IMR-90 (cell line): ENCODE results near the gene MPND. TPM values are rescaled to one million over a fixed set of nuclear protein-coding genes. Genes with fewer than 3 reads are reported as not detected.

Experiments
- ATAC-seq: fragments of 200-7000 bp; cut with Tn5 transposase; 2 replicates; pipeline ENCODE4 v1.9.1; 2020; ENCODE audit warnings: low read depth, mild to moderate bottlenecking, moderate library complexity
- BruUV-seq: library from RNA; stranded (reverse); fragments of 400-500 nt; replicated peaks from 2 replicates; lab custom pipeline; 2021; lab: Mats Ljungman, UMichigan
- CTCF ChIA-PET: fragments of 300-600 bp; formaldehyde crosslinking; extraction: SDS; loops from one replicate; lab custom pipeline; 2021; ENCODE audit warnings: antibody characterized with exemption; lab: Yijun Ruan, JAX
- POLR2A ChIA-PET: fragments of 300-600 bp; sonication (Branson Sonifier 250); formaldehyde crosslinking; loops from one replicate; lab custom pipeline; 2022; ENCODE audit warnings: antibody characterized with exemption; ENCODE audit not compliant: unreplicated experiment; lab: Charles Lee
- DNase-seq: peaks from one replicate; pipeline ENCODE4 v3.0.0; 2013
- H2AFZ ChIP-seq: replicated peaks from 2 replicates; pipeline ENCODE3; 2013; ENCODE audit warnings: low read length, mild to moderate bottlenecking; ENCODE audit not compliant: poor library complexity
- H2AK5ac ChIP-seq: 2 replicates; pipeline ENCODE4 v1.6.1; 2013; ENCODE audit warnings: low read depth, low read length, inconsistent platforms
- H2AK9ac ChIP-seq: replicated peaks from 2 replicates; pipeline ENCODE3; 2013; ENCODE audit warnings: mild to moderate bottlenecking, low read depth, low read length, moderate library complexity; ENCODE audit not compliant: poor library complexity
- H2BK120ac ChIP-seq: 2 replicates; pipeline ENCODE4 v1.6.1; 2013; ENCODE audit warnings: low read depth, low read length, inconsistent platforms
- H2BK15ac ChIP-seq: 3 replicates; pipeline ENCODE4 v1.6.1; 2013; ENCODE audit warnings: low read depth, low read length, inconsistent platforms
- H2BK20ac ChIP-seq: 2 replicates; pipeline ENCODE4 v1.6.1; 2013; ENCODE audit warnings: low read depth, mild to moderate bottlenecking, inconsistent platforms, low read length, moderate library complexity
- H2BK5ac ChIP-seq: 2 replicates; pipeline ENCODE4 v1.6.1; 2013; ENCODE audit warnings: mild to moderate bottlenecking, low read depth, low read length, inconsistent platforms; ENCODE audit not compliant: poor library complexity, severe bottlenecking
- H3K14ac ChIP-seq: replicated peaks from 2 replicates; pipeline ENCODE4 v1.6.1; 2013; ENCODE audit warnings: low read depth, low read length, inconsistent platforms
- H3K18ac ChIP-seq: 2 replicates; pipeline ENCODE4 v1.6.1; 2013; ENCODE audit warnings: low read depth, low read length, control low read depth
- H3K23ac ChIP-seq: 2 replicates; pipeline ENCODE4 v1.6.1; 2013; ENCODE audit warnings: low read depth, low read length, inconsistent platforms
- H3K27ac ChIP-seq: 2 replicates; pipeline ENCODE4 v1.5.1; 2013; ENCODE audit warnings: mild to moderate bottlenecking, control low read depth, low read length; ENCODE audit not compliant: insufficient read depth
- H3K27me3 ChIP-seq: 2 replicates; pipeline ENCODE4 v1.6.1; 2013; ENCODE audit warnings: low read length; ENCODE audit not compliant: control insufficient read depth, insufficient read depth
- H3K36me3 ChIP-seq: 2 replicates; pipeline ENCODE4 v1.6.1; 2013; ENCODE audit warnings: low read length, mixed read lengths; ENCODE audit not compliant: control insufficient read depth, insufficient read depth
- H3K4ac ChIP-seq: 2 replicates; pipeline ENCODE4 v1.6.1; 2013; ENCODE audit warnings: low read depth, low read length, inconsistent platforms
- H3K4me1 ChIP-seq: 2 replicates; pipeline ENCODE4 v1.6.1; 2013; ENCODE audit warnings: low read length, mixed read lengths; ENCODE audit not compliant: control insufficient read depth, insufficient read depth
- H3K4me2 ChIP-seq: 2 replicates; pipeline ENCODE4 v1.6.1; 2013; ENCODE audit warnings: low read depth, mild to moderate bottlenecking, control low read depth, low read length, moderate library complexity
- H3K4me3 ChIP-seq: 2 replicates; pipeline ENCODE4 v1.5.1; 2013; ENCODE audit warnings: low read depth, mild to moderate bottlenecking, control low read depth, low read length, moderate library complexity; ENCODE audit not compliant: insufficient read depth
- H3K56ac ChIP-seq: 2 replicates; pipeline ENCODE4 v1.6.1; 2013; ENCODE audit warnings: low read length, inconsistent platforms; ENCODE audit not compliant: insufficient read depth; ENCODE audit errors: extremely low read depth
- H3K79me1 ChIP-seq, 2 experiments: 2 replicates each; pipeline ENCODE4 v1.6.1; 2013; ENCODE audit warnings: low read length in 2 of 2, inconsistent platforms in 1 of 2, low read depth in 1 of 2
- H3K9ac ChIP-seq: 2 replicates; pipeline ENCODE4 v1.6.1; 2013; ENCODE audit warnings: low read depth, low read length, control low read depth
- H3K9me1 ChIP-seq: 2 replicates; pipeline ENCODE4 v1.6.1; 2013; ENCODE audit warnings: low read length, inconsistent platforms; ENCODE audit not compliant: insufficient read depth
- H3K9me3 ChIP-seq: 2 replicates; pipeline ENCODE4 v1.6.1; 2013; ENCODE audit warnings: low read length; ENCODE audit not compliant: control insufficient read depth, insufficient read depth
- H4K20me1 ChIP-seq: 2 replicates; pipeline ENCODE4 v1.6.1; 2013; ENCODE audit warnings: low read length, inconsistent platforms; ENCODE audit not compliant: insufficient read depth
- H4K5ac ChIP-seq: 2 replicates; pipeline ENCODE4 v1.6.1; 2013; ENCODE audit warnings: mild to moderate bottlenecking, low read depth, low read length, control low read depth
- H4K8ac ChIP-seq, 2 experiments: 2 replicates each; pipeline ENCODE4 v1.6.1; 2013; ENCODE audit warnings: low read depth in 2 of 2, low read length in 2 of 2, control low read depth in 1 of 2, inconsistent platforms in 1 of 2
- H4K91ac ChIP-seq: 2 replicates; pipeline ENCODE4 v1.6.1; 2013; ENCODE audit warnings: low read depth, low read length, inconsistent platforms; ENCODE audit not compliant: insufficient read depth
- BHLHE40 ChIP-seq: fragments of 150-350 bp; IDR thresholded peaks from 2 replicates; pipeline ENCODE4 v1.6.1; 2016; ENCODE audit warnings: mild to moderate bottlenecking, low read depth, low read length
- CEBPB ChIP-seq: IDR thresholded peaks from 2 replicates; pipeline ENCODE4 v1.6.1; 2012; ENCODE audit warnings: low read depth, low read length, improper control_type of control experiment
- CHD1 ChIP-seq: IDR thresholded peaks from 2 replicates; pipeline ENCODE4 v1.6.1; 2012; ENCODE audit warnings: low read depth, low read length, improper control_type of control experiment
- CTCF ChIP-seq: conservative IDR thresholded peaks from 2 replicates; pipeline ENCODE4 v1.5.1; 2012; ENCODE audit warnings: mild to moderate bottlenecking, low read depth, low read length, improper control_type of control experiment
- ELK1 ChIP-seq: fragments of 150-350 bp; IDR thresholded peaks from 2 replicates; pipeline ENCODE4 v1.6.1; 2016; ENCODE audit warnings: low read depth, mild to moderate bottlenecking, low read length, moderate library complexity, borderline replicate concordance
- FOS ChIP-seq: fragments of 150-350 bp; IDR thresholded peaks from 2 replicates; pipeline ENCODE4 v1.6.1; 2016; ENCODE audit warnings: low read depth, low read length
- MAFK ChIP-seq: IDR thresholded peaks from 2 replicates; pipeline ENCODE4 v1.6.1; 2012; ENCODE audit warnings: low read depth, low read length, improper control_type of control experiment
- MAZ ChIP-seq: IDR thresholded peaks from 2 replicates; pipeline ENCODE4 v1.6.1; 2012; ENCODE audit warnings: low read depth, mild to moderate bottlenecking, low read length, improper control_type of control experiment, moderate library complexity, borderline replicate concordance
- MXI1 ChIP-seq: IDR thresholded peaks from 2 replicates; pipeline ENCODE4 v1.6.1; 2012; ENCODE audit warnings: low read depth, mild to moderate bottlenecking, low read length, moderate library complexity, borderline replicate concordance
- NFE2L2 ChIP-seq: fragments of 150-350 bp; IDR thresholded peaks from 2 replicates; pipeline ENCODE4 v1.6.1; 2016; ENCODE audit warnings: low read depth, mild to moderate bottlenecking, low read length
- POLR2A ChIP-seq: IDR thresholded peaks from 2 replicates; pipeline ENCODE4 v1.6.1; 2012; ENCODE audit warnings: mild to moderate bottlenecking, low read depth, low read length
- RAD21 ChIP-seq: IDR thresholded peaks from 2 replicates; pipeline ENCODE4 v1.6.1; 2012; ENCODE audit warnings: low read length, improper control_type of control experiment
- RFX5 ChIP-seq: IDR thresholded peaks from 2 replicates; pipeline ENCODE4 v1.8.0; 2012; ENCODE audit warnings: low read depth, mild to moderate bottlenecking, low read length, moderate library complexity
- SMC3 ChIP-seq: fragments of 150-350 bp; IDR thresholded peaks from 2 replicates; pipeline ENCODE4 v1.6.1; 2016; ENCODE audit warnings: low read depth, mild to moderate bottlenecking, antibody characterized with exemption, low read length, moderate library complexity
- USF2 ChIP-seq: fragments of 150-350 bp; IDR thresholded peaks from 2 replicates; pipeline ENCODE4 v1.6.1; 2017; ENCODE audit warnings: mild to moderate bottlenecking, antibody characterized with exemption, low read length, low read depth
- WGBS, 2 experiments: methylation state at CpG; one replicate each; pipeline versions ENCODE4 v1.1.5 to v1.1.7; 2013; ENCODE audit warnings: missing lambda C conversion rate in 2 of 2; ENCODE audit not compliant: insufficient read length in 1 of 2; ENCODE audit errors: extremely low coverage in 2 of 2; 5-methylcytosine and 5-hydroxymethylcytosine counted together
- dilution Hi-C: fragments of 300-500 bp; cut with HindIII; formaldehyde crosslinking; loops from one replicate; pipeline ENCODE4 v1.14.3; 2018; ENCODE audit warnings: low sequenced_read_pairs; ENCODE audit not compliant: unreplicated experiment
- in situ Hi-C: fragments of 300-500 bp; cut with MboI; formaldehyde crosslinking; loops from 3 replicates; pipeline ENCODE4 v1.14.3; 2019; ENCODE audit warnings: low sequenced_read_pairs, inconsistent platforms, mixed read lengths
- intact Hi-C: fragments of 100-400 bp; cut with micrococcal nuclease; formaldehyde crosslinking; loops from 2 replicates; pipeline ENCODE4 v1.10.0; 2022
- polyA plus RNA-seq, 3 experiments: library from polyadenylated mRNA; depleted of rRNA; stranded (reverse); fragments of >200 nt; gene quantifications; 2 replicates each; pipeline ENCODE4 v1.2.3, GENCODE V29; 2012; ENCODE audit warnings: low replicate concordance in 1 of 3
- total RNA-seq: library from RNA; depleted of rRNA; stranded (reverse); fragments of >200 nt; gene quantifications from 2 replicates; pipeline ENCODE4 v1.2.3, GENCODE V29; 2012

MPND gene
- total and polyA plus RNA-seq, 2 of the 4 experiments (the other 2 are of a cell fraction), result 2.3 to 8.1 TPM

- Histone ChIP-seq H3K14ac (no peak overlapping the region), H2BK20ac (no peak overlapping the region), H3K4me1 (peaks cover 53% of the 10 kb centered on the region), H3K79me1 (peaks cover 17 to 93% of the 10 kb centered on the region in 2 experiments), H3K56ac (no peak overlapping the region), H4K20me1 (peaks cover 92% of the 10 kb centered on the region), H3K4ac (peak overlapping the region; percentile 75), H3K9me1 (peaks cover 24% of the 10 kb centered on the region; the same call in 1 of the 2 replicates), H4K8ac (peak overlapping the region in 1 of 2 experiments; percentile 62; a peak in 2 of 4 replicates), H3K9me3 (no peaks in the 10 kb centered on the region), H3K18ac (no peak overlapping the region; the same call in 1 of the 2 replicates), H4K5ac (no peak overlapping the region; the same call in 1 of the 2 replicates), H3K4me2 (no peak overlapping the region), H2BK120ac (no peak overlapping the region), H3K9ac (peak overlapping the region; percentile 2; the same call in 1 of the 2 replicates), H2BK5ac (peak overlapping the region; percentile 26), H3K4me3 (no peak overlapping the region), H2AK9ac (peak overlapping the region; percentile 4), H3K23ac (peak overlapping the region; percentile 85), H2AFZ (peak overlapping the region; percentile 28), H4K91ac (no peak overlapping the region; the same call in 1 of the 2 replicates), H2BK15ac (no peak overlapping the region), H3K27me3 (no peaks in the 10 kb centered on the region), H2AK5ac (peak overlapping the region; percentile 95), H3K36me3 (peaks cover 9% of the 10 kb centered on the region; the same call in 1 of the 2 replicates), H3K27ac (peak overlapping the region; percentile 36)
- dilution Hi-C loops (no loop called here), in situ Hi-C loops (no loop called here), intact Hi-C loops (loop anchor here (2.0 kb wide), 1 partner anchor 15 kb away; no protein-coding TSS in a partner anchor)
- no TSS peak for BruUV-seq
- ChIA-PET POLR2A (no interaction called here), CTCF (interaction anchor here (2.8 kb wide), 1 partner anchor 11 kb away, joined by 7 read pairs; the partner anchor contains the start of gene SH3GL1)
- no peak for ATAC-seq
- 45% methylated on average over 14 of the region's 17 CpGs; no CpG with 5 or more reads in 1 of the 2 experiments for WGBS, 2 experiments
- no peak for DNase-seq
- no peak for TF ChIP-seq USF2
- TF ChIP-seq ELK1, result no peak
- no peak for TF ChIP-seq POLR2A
- no peak for TF ChIP-seq RFX5
- no peak for TF ChIP-seq MXI1
- TF ChIP-seq MAFK, result no peak
- no peak for TF ChIP-seq RAD21
- TF ChIP-seq MAZ, result no peak
- TF ChIP-seq BHLHE40, result no peak
- no peak for TF ChIP-seq SMC3
- TF ChIP-seq FOS, result no peak
- TF ChIP-seq NFE2L2, result no peak
- TF ChIP-seq CHD1, result no peak
- TF ChIP-seq CTCF, result no peak
- no peak for TF ChIP-seq CEBPB
These were observed 46.2 kb downstream of the MPND start for GRCh38 chr19:4389511-4390016.
